GM21576 (cell line): ENCODE data around the gene STRN4.

Experiments used
- ATAC-seq: cut with Tn5 transposase; IDR thresholded peaks from one replicate; pipeline ENCODE4 v1.9.1; 2021; ENCODE audit warnings: mild to moderate bottlenecking, moderate library complexity; ENCODE audit not compliant: unreplicated experiment

STRN4 gene

DNA sequence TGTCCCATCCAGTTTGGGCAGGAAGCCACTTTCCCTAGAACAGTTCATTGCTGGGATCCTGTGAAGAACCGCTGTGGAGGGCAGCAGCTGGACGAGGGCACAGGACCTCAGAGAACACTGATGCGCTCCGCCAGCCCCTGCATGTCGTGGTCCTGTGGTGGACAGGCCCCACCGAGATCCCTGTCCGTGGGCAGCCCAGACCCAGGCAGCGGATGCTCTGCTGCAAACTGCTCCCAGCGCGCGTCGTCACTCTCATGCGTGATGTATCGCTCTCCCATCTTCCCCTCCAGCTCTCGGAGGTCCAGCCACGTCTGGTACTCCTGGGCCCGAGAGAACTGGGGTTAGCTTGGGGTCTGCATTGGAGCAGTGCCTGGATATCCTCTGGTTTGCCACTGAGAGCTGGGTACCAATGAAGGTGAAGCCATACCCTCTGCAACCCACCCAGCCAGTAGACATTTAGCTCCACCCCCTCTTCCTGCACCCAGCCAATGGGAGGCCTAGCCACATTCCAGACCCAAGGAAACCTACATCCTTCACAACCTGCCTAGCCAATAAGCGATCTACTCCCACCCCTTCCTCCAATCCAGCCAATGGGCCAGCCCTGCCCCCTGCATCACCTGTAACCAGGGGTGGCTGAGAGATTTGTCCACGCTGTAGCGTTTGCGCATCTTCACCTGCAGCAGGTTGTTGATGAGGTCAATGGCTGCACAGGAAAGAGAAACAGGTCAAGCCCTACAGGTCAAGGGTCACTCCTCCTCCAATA lies 71.7 kb downstream of the STRN4 start:
- ATAC-seq = no peak

DNA sequence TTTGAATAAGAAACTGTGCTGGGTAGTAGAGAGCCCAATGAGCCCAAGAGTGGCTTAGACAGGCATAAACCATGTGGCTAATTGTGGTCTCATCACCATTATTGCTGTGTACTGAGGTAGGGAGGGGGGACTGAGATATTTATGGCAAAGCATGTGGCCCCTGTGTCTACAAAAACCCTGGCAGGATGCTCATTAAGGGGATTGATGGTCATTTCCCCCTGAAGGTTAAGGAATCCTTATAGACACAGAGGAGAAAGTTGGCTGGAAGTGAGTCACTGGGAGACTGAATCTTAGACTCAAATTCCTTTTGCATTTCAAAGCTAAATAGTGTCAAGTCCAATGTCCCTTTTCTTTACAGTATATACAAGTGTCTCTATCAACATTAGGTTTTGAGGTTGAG lies 75.4 kb downstream of the STRN4 start:
- ATAC-seq = no peak
